Fibroblast of lung (primary cell): Measurements from ENCODE around the gene MAP3K10.

Experiments
- EZH2 ChIP-seq: IDR thresholded peaks from 2 replicates; pipeline ENCODE4 v1.5.1; 2012; ENCODE audit warnings: low read length, control low read depth, mild to moderate bottlenecking; ENCODE audit errors: missing control alignments
- TF ChIP-seq, protein P1 (sequence below), 2 donors: IDR thresholded peaks in 1 of 2; conservative IDR thresholded peaks in 1 of 2; 1 replicate in 1 of 2; 2 replicates in 1 of 2; pipeline ENCODE4 v1.5.1; 2011 to 2012; ENCODE audit warnings: low read length in 2 of 2, control low read depth in 1 of 2, inconsistent platforms in 1 of 2, low read depth in 1 of 2, mild to moderate bottlenecking in 1 of 2

- TF ChIP-seq, protein P1, sequence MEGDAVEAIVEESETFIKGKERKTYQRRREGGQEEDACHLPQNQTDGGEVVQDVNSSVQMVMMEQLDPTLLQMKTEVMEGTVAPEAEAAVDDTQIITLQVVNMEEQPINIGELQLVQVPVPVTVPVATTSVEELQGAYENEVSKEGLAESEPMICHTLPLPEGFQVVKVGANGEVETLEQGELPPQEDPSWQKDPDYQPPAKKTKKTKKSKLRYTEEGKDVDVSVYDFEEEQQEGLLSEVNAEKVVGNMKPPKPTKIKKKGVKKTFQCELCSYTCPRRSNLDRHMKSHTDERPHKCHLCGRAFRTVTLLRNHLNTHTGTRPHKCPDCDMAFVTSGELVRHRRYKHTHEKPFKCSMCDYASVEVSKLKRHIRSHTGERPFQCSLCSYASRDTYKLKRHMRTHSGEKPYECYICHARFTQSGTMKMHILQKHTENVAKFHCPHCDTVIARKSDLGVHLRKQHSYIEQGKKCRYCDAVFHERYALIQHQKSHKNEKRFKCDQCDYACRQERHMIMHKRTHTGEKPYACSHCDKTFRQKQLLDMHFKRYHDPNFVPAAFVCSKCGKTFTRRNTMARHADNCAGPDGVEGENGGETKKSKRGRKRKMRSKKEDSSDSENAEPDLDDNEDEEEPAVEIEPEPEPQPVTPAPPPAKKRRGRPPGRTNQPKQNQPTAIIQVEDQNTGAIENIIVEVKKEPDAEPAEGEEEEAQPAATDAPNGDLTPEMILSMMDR (conservative IDR thresholded peaks at IDR 0.05 in 1 of 2, IDR thresholded peaks at IDR 0.05 in 1 of 2; ENCODE audit: low read depth in 1 of 2, low read length in 2 of 2): no peak
- TF ChIP-seq EZH2: no peak
Measured at GRCh38 chr19:40214936-40215335, 23.7 kb downstream of the MAP3K10 start.
